CD4-positive, CD25-positive, alpha-beta regulatory T cell (primary cell): ENCODE data around the gene RNF130. TPM values are rescaled to one million over a fixed set of nuclear protein-coding genes. Genes with fewer than 3 reads are reported as not detected.
A peak's percentile ranks its signal among the peaks of the same experiment; 100 is the strongest.

Source experiments
- ATAC-seq, 2 donors: fragments of 150-1000 bp; cut with Tn5 transposase; one replicate each; pipeline ENCODE4 v1.10.0; 2021; ENCODE audit warnings: low read depth in 2 of 2, moderate number of reproducible peaks in 2 of 2, moderate library complexity in 1 of 2
- DNase-seq, 3 donors: peaks; one replicate each; pipeline versions ENCODE4 v3.0.0 to v3.0.0-alpha.2; 2012 to 2022; ENCODE audit warnings: mixed read lengths in 1 of 3
- H3K27ac ChIP-seq: one replicate; pipeline ENCODE4 v1.7.0; 2013; ENCODE audit warnings: mild to moderate bottlenecking, low read length; ENCODE audit not compliant: insufficient read depth, poor library complexity, severe bottlenecking
- H3K27me3 ChIP-seq: one replicate; pipeline ENCODE4 v1.7.0; 2013; ENCODE audit warnings: low read length; ENCODE audit not compliant: control insufficient read depth, insufficient read depth
- H3K36me3 ChIP-seq: one replicate; pipeline ENCODE4 v1.7.0; 2013; ENCODE audit warnings: mild to moderate bottlenecking, low read length, moderate library complexity; ENCODE audit not compliant: control insufficient read depth, insufficient read depth
- H3K4me1 ChIP-seq: 2 replicates; pipeline ENCODE4 v1.7.0; 2013; ENCODE audit warnings: mild to moderate bottlenecking, low read length; ENCODE audit not compliant: insufficient read depth, control insufficient read depth, poor library complexity, severe bottlenecking
- H3K4me3 ChIP-seq: one replicate; pipeline ENCODE4 v1.7.0; 2013; ENCODE audit warnings: low read depth, mild to moderate bottlenecking, low read length, moderate library complexity
- H3K9me3 ChIP-seq, 2 experiments: 1 replicate in 1 of 2; 2 replicates in 1 of 2; pipeline ENCODE4 v1.7.0; 2013; ENCODE audit warnings: low read length in 2 of 2, mild to moderate bottlenecking in 1 of 2, moderate library complexity in 1 of 2; ENCODE audit not compliant: control insufficient read depth in 2 of 2
- H3K27ac Mint-ChIP-seq, 3 donors: one replicate each; pipeline ENCODE4 v1.8.0; 2020 to 2022; ENCODE audit warnings: mild to moderate bottlenecking in 3 of 3, mixed read lengths in 3 of 3, moderate library complexity in 2 of 3
- H3K27me3 Mint-ChIP-seq: one replicate; pipeline ENCODE4 v1.8.0; 2022; ENCODE audit warnings: mild to moderate bottlenecking, mixed read lengths
- H3K36me3 Mint-ChIP-seq: one replicate; pipeline ENCODE4 v1.8.0; 2020; ENCODE audit warnings: mixed read lengths
- H3K4me1 Mint-ChIP-seq, 4 donors: one replicate each; pipeline ENCODE4 v1.8.0; 2020 to 2022; ENCODE audit warnings: mixed read lengths in 4 of 4, mild to moderate bottlenecking in 1 of 4
- H3K4me3 Mint-ChIP-seq, 4 donors: one replicate each; pipeline ENCODE4 v1.8.0; 2020 to 2022; ENCODE audit warnings: mild to moderate bottlenecking in 4 of 4, mixed read lengths in 4 of 4, moderate library complexity in 3 of 4
- H3K9me3 Mint-ChIP-seq, 7 donors: one replicate each; pipeline ENCODE4 v1.8.0; 2020 to 2022; ENCODE audit warnings: mixed read lengths in 7 of 7, mild to moderate bottlenecking in 3 of 7, moderate library complexity in 2 of 7
- polyA plus RNA-seq, 4 donors: library from polyadenylated mRNA; unstranded; fragments of 300-500 nt; fragmentation: Illumina TruSeq; gene quantifications; one replicate each; pipeline ENCODE4 v1.2.3, GENCODE V29; 2021
- total RNA-seq: library from RNA; stranded (reverse); gene quantifications from one replicate; pipeline ENCODE4 v1.2.3, GENCODE V29; 2022

Gene RNF130
- total and polyA plus RNA-seq, 5 donors from 2014 or later: 3.5 to 10.9 (median 5.6) TPM

- Histone ChIP-seq H3K36me3 (no peaks in the 10 kb centered on the region), H3K4me3 (peak overlapping the region; percentile 44), H3K4me1 (peaks cover 16% of the 10 kb centered on the region), H3K27ac (no peak overlapping the region), H3K27me3 (peaks cover 2% of the 10 kb centered on the region), H3K9me3 (no peaks in the 10 kb centered on the region)
- ATAC-seq (no peak), DNase-seq (peak in 2 of 3 donors; percentile 21 to 25)
- Mint-ChIP-seq H3K27ac (peak overlapping the region; percentile 48 to 81 (median 76)), H3K9me3 (peaks cover 0 to 4% (median 0%) of the 10 kb centered on the region in 7 donors), H3K4me1 (peaks cover 0 to 28% (median 12%) of the 10 kb centered on the region in 4 donors), H3K36me3 (no peaks in the 10 kb centered on the region), H3K4me3 (peak overlapping the region; percentile 76 to 91 (median 88)), H3K27me3 (peaks cover 57% of the 10 kb centered on the region)
Measured at GRCh38 chr5:180070756-180071530, 616 bp downstream of the RNF130 start.

- no peaks in the 10 kb centered on the region for H3K36me3 Mint-ChIP-seq
- no peak overlapping the region for H3K27ac ChIP-seq
- no peaks in the 10 kb centered on the region for H3K36me3 ChIP-seq
- peaks cover 2% of the 10 kb centered on the region for H3K27me3 ChIP-seq
- DNase-seq: no peak
- peaks cover 54% of the 10 kb centered on the region for H3K27me3 Mint-ChIP-seq
- no peaks in the 10 kb centered on the region for H3K9me3 ChIP-seq
- H3K4me3 Mint-ChIP-seq: peak overlapping the region in 3 of 4 donors; percentile 42 to 86 (median 76)
- no peak for ATAC-seq
- peaks cover 0 to 28% (median 12%) of the 10 kb centered on the region in 4 donors for H3K4me1 Mint-ChIP-seq
- peak overlapping the region; percentile 44 for H3K4me3 ChIP-seq
- H3K27ac Mint-ChIP-seq: peak overlapping the region in 2 of 3 donors; percentile 17 to 21
- peaks cover 0 to 4% (median 0%) of the 10 kb centered on the region in 7 donors for H3K9me3 Mint-ChIP-seq
- H3K4me1 ChIP-seq: peaks cover 16% of the 10 kb centered on the region
Measured at GRCh38 chr5:180069589-180070247, 1.8 kb downstream of the RNF130 start.

- DNase-seq: no peak
- no peaks in the 10 kb centered on the region for H3K36me3 ChIP-seq
- no peaks in the 10 kb centered on the region for H3K9me3 ChIP-seq
- no peak for ATAC-seq
- no peak overlapping the region for H3K27ac ChIP-seq
- H3K4me1 ChIP-seq: peaks cover 16% of the 10 kb centered on the region
- H3K4me3 Mint-ChIP-seq: peak overlapping the region in 1 of 4 donors; percentile 9
- H3K4me3 ChIP-seq: no peak overlapping the region
- H3K9me3 Mint-ChIP-seq: peaks cover 0 to 3% (median 0%) of the 10 kb centered on the region in 7 donors
- H3K27me3 Mint-ChIP-seq: peaks cover 46% of the 10 kb centered on the region
- peaks cover 7% of the 10 kb centered on the region for H3K27me3 ChIP-seq
- H3K4me1 Mint-ChIP-seq: peaks cover 0 to 28% (median 9%) of the 10 kb centered on the region in 4 donors
- H3K27ac Mint-ChIP-seq: no peak overlapping the region
- no peaks in the 10 kb centered on the region for H3K36me3 Mint-ChIP-seq
Measured at GRCh38 chr5:180068519-180069090, 3.0 kb downstream of the RNF130 start.

- H3K36me3 Mint-ChIP-seq: no peaks in the 10 kb centered on the region
Measured at GRCh38 chr5:180067986-180068385, 3.6 kb downstream of the RNF130 start.

GRCh38 chr5:180060192-180060591 is 11.4 kb downstream of the RNF130 start:
- peaks cover 11% of the 10 kb centered on the region for H3K27me3 Mint-ChIP-seq
- Histone ChIP-seq H3K4me1 (no peaks in the 10 kb centered on the region), H3K36me3 (no peaks in the 10 kb centered on the region), H3K4me3 (no peak overlapping the region), H3K27ac (no peak overlapping the region), H3K27me3 (peaks cover 7% of the 10 kb centered on the region), H3K9me3 (no peaks in the 10 kb centered on the region)
- peaks cover 0 to 2% (median 0%) of the 10 kb centered on the region in 7 donors for H3K9me3 Mint-ChIP-seq
- DNase-seq (no peak), ATAC-seq (no peak)
- peaks cover 4% of the 10 kb centered on the region for H3K36me3 Mint-ChIP-seq
- no peak overlapping the region for H3K27ac Mint-ChIP-seq
- H3K4me3 Mint-ChIP-seq: no peak overlapping the region
- H3K4me1 Mint-ChIP-seq: peaks cover 0 to 3% (median 0%) of the 10 kb centered on the region in 4 donors

More at GRCh38 chr5:180067986-180068385, 3.6 kb downstream of the RNF130 start:
- Histone ChIP-seq H3K27me3 (peaks cover 10% of the 10 kb centered on the region), H3K4me3 (no peak overlapping the region), H3K27ac (no peak overlapping the region), H3K9me3 (no peaks in the 10 kb centered on the region), H3K4me1 (peaks cover 16% of the 10 kb centered on the region), H3K36me3 (no peaks in the 10 kb centered on the region)
- Mint-ChIP-seq H3K27ac (no peak overlapping the region), H3K27me3 (peaks cover 40% of the 10 kb centered on the region), H3K4me1 (peaks cover 0 to 26% (median 9%) of the 10 kb centered on the region in 4 donors), H3K4me3 (no peak overlapping the region), H3K9me3 (peaks cover 0 to 2% (median 0%) of the 10 kb centered on the region in 7 donors)
- no peak for DNase-seq
- ATAC-seq: no peak

- Histone ChIP-seq H3K4me1 (no peaks in the 10 kb centered on the region), H3K36me3 (no peaks in the 10 kb centered on the region), H3K4me3 (no peak overlapping the region), H3K27me3 (peaks cover 5% of the 10 kb centered on the region), H3K9me3 (no peaks in the 10 kb centered on the region), H3K27ac (no peak overlapping the region)
- Mint-ChIP-seq H3K4me3 (no peak overlapping the region), H3K4me1 (peaks cover 0 to 3% (median 0%) of the 10 kb centered on the region in 4 donors), H3K27me3 (peaks cover 6% of the 10 kb centered on the region), H3K27ac (no peak overlapping the region), H3K9me3 (no peaks in the 10 kb centered on the region), H3K36me3 (peaks cover 4% of the 10 kb centered on the region)
- DNase-seq (no peak), ATAC-seq (no peak)
Measured at GRCh38 chr5:180059326-180059725, 12.2 kb downstream of the RNF130 start.

GRCh38 chr5:180056153-180056552 is 15.4 kb downstream of the RNF130 start:
- Mint-ChIP-seq H3K4me3 (no peak overlapping the region), H3K4me1 (peaks cover 0 to 3% (median 0%) of the 10 kb centered on the region in 4 donors), H3K27me3 (peaks cover 10% of the 10 kb centered on the region), H3K9me3 (no peaks in the 10 kb centered on the region), H3K36me3 (peaks cover 3% of the 10 kb centered on the region), H3K27ac (no peak overlapping the region)
- Histone ChIP-seq H3K4me1 (no peaks in the 10 kb centered on the region), H3K4me3 (no peak overlapping the region), H3K27ac (no peak overlapping the region), H3K27me3 (no peaks in the 10 kb centered on the region), H3K9me3 (no peaks in the 10 kb centered on the region), H3K36me3 (no peaks in the 10 kb centered on the region)
- no peak for ATAC-seq
- no peak for DNase-seq
